GM18951 (cell line): ENCODE data around the gene CACHD1.

ENCODE experiments used
- POLR2A ChIP-seq: IDR thresholded peaks from 4 replicates; pipeline ENCODE4 v1.6.1; 2011; ENCODE audit warnings: mild to moderate bottlenecking; ENCODE audit not compliant: insufficient read length, insufficient read depth; ENCODE audit errors: extremely low read depth
- in situ Hi-C: fragments of 300-500 bp; cut with MboI; formaldehyde crosslinking; loops from one replicate; pipeline ENCODE4 v1.12.0; 2022; ENCODE audit warnings: low sequenced_read_pairs, mixed read lengths, inconsistent platforms; ENCODE audit not compliant: unreplicated experiment

The CACHD1 gene

DNA sequence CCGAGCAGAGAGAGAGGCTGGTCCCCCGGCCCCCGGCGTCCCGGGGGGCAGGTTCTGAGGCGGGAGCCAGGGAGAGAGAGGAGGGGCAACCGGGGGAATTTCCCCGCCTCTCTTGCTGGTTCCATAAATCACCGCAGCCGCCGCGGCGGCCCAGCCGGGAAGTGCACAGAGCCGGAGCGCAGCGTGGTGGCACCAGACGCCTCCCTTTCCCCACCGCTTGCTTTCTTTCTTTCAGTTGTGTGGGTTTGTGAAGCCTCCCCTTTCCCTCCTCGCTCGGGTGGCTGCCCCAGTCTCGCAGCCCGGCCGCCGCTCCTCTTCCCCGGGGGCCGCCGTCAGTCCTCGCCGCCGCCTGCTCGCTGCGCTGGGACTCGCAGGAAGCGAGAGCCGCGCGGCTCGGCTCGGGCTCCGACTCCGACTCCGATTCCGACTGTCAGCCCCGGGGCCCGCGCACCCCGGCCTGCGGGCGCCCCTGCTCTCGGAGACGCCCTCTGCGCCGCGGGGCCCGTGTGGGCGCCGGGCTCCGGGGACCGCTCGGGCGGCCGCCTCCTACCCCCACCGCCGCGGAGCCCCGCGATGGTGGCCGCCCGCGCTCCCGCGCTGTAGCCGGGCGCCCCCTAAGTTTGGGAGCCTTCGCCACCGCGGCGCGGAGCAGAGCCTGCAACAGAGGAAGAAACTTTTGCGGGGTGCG, at the start of gene CACHD1:
TSS of gene CACHD1 (plus strand) at position 153 of the 688 bp plus-strand sequence. CDS start 616 bp downstream, outside the sequence.
- in situ Hi-C loops: no loop called here
- TF ChIP-seq POLR2A: no peak

DNA sequence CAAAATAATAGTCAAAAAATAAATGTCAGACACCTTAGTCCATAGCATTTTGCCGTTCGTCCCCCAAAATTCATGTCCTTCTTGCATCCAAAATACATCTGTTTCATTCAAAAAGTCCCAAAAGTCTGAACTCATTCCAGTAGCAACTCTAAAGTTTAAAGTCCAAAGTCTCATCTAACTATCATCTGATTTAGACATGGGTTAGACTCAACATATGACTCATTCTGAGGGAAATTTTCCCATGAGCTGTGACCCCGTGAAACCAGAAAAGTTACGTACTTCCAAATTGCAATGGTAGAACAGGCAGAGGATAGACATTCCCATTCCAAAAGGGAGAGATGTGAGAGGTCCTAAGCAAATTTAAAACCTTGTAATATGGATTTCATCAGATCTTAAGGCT, 48.6 kb upstream of the CACHD1 start:
- in situ Hi-C loops: no loop called here
- no peak for TF ChIP-seq POLR2A

GRCh38 chr1:64423526-64423925, 46.4 kb upstream of the CACHD1 start:
- in situ Hi-C loops: no loop called here
- no peak for TF ChIP-seq POLR2A

DNA sequence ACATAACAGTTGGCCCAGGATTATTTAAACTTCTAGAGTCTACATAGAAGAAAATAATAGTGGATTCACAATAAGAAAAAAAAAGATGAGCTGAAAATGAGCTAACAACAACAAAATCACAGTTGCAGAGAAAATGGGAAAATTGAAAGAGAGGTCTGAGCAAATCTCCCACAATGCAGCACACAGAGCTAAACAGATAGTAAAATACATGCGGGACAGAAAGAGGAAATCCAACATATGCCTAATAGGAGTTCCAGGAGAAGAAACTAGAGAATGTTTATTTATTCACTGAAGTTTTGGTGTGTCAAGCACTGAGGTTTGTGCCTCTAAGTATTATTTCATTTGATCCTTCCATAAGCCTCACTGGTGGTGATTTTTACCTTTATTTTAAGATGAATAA, 45.5 kb upstream of the CACHD1 start:
- TF ChIP-seq POLR2A: no peak
- in situ Hi-C loops: no loop called here

- TF ChIP-seq POLR2A: no peak
- in situ Hi-C loops: no loop called here
Observed at GRCh38 chr1:64425521-64425920, 44.4 kb upstream of the CACHD1 start.

- in situ Hi-C loops: no loop called here
- TF ChIP-seq POLR2A: no peak
Observed at GRCh38 chr1:64426681-64427080, 43.2 kb upstream of the CACHD1 start.

GRCh38 chr1:64427879-64428278, 42.0 kb upstream of the CACHD1 start:
- in situ Hi-C loops: no loop called here
- TF ChIP-seq POLR2A: no peak

GRCh38 chr1:64433308-64433707, 36.6 kb upstream of the CACHD1 start:
- in situ Hi-C loops: no loop called here
- no peak for TF ChIP-seq POLR2A

DNA sequence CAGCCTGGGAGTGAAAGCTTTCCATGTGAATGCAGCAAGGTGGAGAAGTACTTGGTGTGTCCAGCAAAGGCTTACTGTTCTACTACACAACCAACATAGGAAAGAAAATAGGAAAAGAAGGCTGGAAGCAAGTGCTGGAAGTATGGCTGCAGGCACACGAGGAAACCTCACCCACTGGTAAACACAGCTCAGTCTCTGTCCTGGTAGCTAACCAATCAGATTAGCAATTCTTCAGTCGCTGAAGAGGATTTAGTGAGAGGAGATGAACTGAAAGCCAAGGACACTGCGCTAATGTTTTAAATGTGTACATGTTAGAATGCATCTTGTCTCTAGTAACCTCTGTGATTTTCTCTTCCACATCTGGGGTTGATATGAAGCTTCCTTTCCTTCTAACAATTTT, 36.2 kb upstream of the CACHD1 start:
- in situ Hi-C loops: no loop called here
- no peak for TF ChIP-seq POLR2A

DNA sequence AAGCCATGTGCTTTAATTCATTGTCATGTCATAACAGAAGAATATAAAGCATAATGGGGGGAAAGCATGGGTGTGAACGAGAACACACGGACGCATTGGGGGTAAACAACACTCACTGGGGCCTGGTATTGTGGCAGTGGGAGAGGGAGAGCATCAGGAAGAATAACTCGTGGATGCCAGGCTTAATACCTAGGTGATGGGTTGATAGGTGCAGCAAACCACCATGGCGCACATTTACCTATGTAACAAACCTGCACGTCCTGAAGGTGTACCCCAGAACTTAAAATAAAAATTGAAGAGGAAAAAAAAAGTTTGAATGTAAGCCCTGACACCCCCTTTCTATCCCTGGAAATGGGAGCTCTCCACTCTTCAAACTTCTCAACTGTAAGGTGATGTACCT, 34.9 kb upstream of the CACHD1 start:
- in situ Hi-C loops: no loop called here
- TF ChIP-seq POLR2A: no peak

GRCh38 chr1:64437453-64437852, 32.5 kb upstream of the CACHD1 start:
- in situ Hi-C loops: no loop called here
- TF ChIP-seq POLR2A: no peak

DNA sequence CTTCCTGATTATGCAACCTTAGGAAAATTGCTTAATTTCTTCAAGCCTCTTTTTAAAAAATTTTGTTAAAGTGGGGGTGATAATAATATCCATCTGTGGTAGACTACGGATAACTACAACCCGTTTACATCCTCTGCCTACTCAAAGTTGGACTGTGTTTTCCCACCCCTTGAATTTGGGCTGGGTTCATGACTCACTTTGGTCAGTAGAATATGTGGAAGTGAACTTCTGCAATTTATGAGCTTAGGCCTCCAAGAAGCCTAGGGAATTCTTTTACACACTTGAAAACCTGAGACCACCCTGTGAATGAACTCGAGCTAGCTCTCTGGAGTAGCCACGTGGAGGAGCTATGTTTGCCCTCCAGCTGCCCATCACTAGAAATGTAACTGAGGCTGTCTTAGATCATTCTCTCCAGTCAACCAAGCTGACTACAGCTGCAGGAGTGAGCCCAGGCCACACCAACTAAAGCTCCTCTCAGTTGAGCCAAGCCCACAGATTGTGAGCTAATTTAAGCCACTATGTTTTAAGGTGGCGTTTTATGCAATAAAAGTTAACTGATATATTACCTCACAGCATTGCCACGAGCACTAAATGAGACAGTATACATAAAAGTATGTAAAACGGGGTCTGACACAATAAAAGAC, 29.6 kb upstream of the CACHD1 start:
- in situ Hi-C loops: no loop called here
- no peak for TF ChIP-seq POLR2A

DNA sequence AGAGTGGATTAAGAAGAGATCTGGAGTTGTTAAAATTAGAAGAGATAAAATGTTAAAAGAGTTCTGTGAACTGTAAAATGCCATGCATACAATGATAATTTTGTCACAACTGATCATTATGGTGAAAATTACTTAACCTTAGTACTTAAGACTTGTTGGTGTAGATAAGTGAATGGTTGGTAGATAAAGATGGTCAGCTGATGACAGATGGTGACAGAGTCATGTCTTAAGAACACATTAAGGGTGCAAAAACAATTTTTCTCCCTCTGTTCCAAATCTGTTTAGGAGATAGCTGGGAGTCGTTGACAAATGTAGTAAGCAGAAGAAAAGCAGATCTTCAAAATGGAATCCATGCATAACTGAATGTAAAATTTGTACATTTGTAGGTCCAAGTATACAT, 18.5 kb upstream of the CACHD1 start:
- no peak for TF ChIP-seq POLR2A
- in situ Hi-C loops: no loop called here

GRCh38 chr1:64453688-64454087, 16.2 kb upstream of the CACHD1 start:
- TF ChIP-seq POLR2A: no peak
- in situ Hi-C loops: no loop called here

DNA sequence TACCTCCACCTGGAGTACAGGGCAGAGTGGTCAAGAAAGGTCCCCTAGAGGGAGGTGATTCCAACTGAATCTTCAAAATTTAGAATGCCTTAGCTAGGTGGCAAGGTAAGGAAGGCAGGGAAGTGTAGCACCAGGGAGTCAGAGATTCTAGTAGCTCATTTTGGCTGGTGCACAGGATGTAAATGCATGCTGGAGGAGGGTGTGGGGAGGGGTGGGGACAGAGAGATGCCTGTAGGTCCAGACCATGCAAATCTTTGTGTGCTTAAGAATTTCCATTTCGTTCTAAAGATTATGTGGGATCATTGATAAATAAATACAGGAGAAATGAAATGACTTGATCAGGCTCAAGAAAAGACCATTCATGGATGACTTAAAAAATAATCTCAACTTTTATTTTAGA, 11.0 kb upstream of the CACHD1 start:
- in situ Hi-C loops: no loop called here
- no peak for TF ChIP-seq POLR2A

DNA sequence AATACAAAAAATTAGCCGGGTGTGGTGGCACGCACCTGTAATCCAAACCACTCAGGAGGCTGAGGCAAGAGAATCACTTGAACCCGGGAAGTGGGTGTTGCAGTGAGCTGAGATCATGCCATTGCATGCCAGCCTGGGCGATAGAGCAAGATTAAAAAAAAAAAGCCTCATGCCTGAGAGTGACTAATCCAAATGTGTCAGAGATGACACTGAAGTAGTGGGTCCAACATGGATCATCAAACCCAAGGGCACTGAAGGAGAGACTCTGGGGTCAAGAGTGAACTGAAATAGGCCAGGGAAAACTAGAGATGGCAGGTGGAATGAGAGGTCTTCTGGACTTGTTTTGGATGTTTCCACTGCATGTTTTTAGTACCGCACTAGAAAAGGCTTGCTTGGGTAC, 10.2 kb upstream of the CACHD1 start:
- in situ Hi-C loops: no loop called here
- TF ChIP-seq POLR2A: no peak
